H1 (cell line): ENCODE measurements around the gene STEAP4. TPM values are rescaled to one million over a fixed set of nuclear protein-coding genes. Genes with fewer than 3 reads are reported as not detected.

Experiments used
- EP300 ChIP-seq, 2 experiments: IDR thresholded peaks; 1 replicate in 1 of 2; 2 replicates in 1 of 2; pipeline ENCODE4 v1.6.1; 2011 to 2012; ENCODE audit warnings: low read depth in 2 of 2, low read length in 2 of 2, mild to moderate bottlenecking in 2 of 2, borderline replicate concordance in 1 of 2, inconsistent platforms in 1 of 2, moderate library complexity in 1 of 2
- KDM1A ChIP-seq: fragments of 200-600, 300-600 bp; sonication (generic); IDR thresholded peaks from 2 replicates; pipeline ENCODE4 v1.7.1; 2016; ENCODE audit warnings: mild to moderate bottlenecking, low read length, borderline replicate concordance
- POLR2AphosphoS5 ChIP-seq: IDR thresholded peaks from 2 replicates; pipeline ENCODE4 v1.6.1; 2011; ENCODE audit warnings: low read depth, low read length
- RBBP5 ChIP-seq: IDR thresholded peaks from 2 replicates; pipeline ENCODE4 v1.7.1; 2012; ENCODE audit warnings: low read depth, mild to moderate bottlenecking, inconsistent platforms, low read length, moderate library complexity, borderline replicate concordance
- RFX5 ChIP-seq: IDR thresholded peaks from 2 replicates; pipeline ENCODE4 v1.6.1; 2011; ENCODE audit warnings: low read depth, low read length, improper control_type of control experiment, borderline replicate concordance
- TCF12 ChIP-seq: IDR thresholded peaks from 2 replicates; pipeline ENCODE4 v1.6.1; 2011; ENCODE audit warnings: low read depth, mild to moderate bottlenecking, low read length
- polyA plus RNA-seq, 7 experiments: library from polyadenylated mRNA; depleted of rRNA in 3 of 7; stranded (reverse) in 5 of 7; unstranded in 2 of 7; fragments of >200 nt in 5 of 7; fragments of 200-250 nt in 2 of 7; gene quantifications; 1 replicate in 5 of 7; 2 replicates in 1 of 7; 4 replicates in 1 of 7; pipeline versions ENCODE4 v1.2.1 to v1.2.3, GENCODE V29; 2011 to 2013; ENCODE audit warnings: missing spikeins in 2 of 7, mixed read lengths in 2 of 7
- total RNA-seq: library from RNA; stranded (reverse); fragmentation: NEBNext Ultra II Directional; extraction: Animal tissue kit (Norgen Biotek cat#: 25700); gene quantifications from 2 replicates; pipeline ENCODE4 v1.2.1, GENCODE V29; 2021
- TF ChIP-seq, protein P1 (sequence below): fragments of 300-600 bp; sonication (generic); IDR thresholded peaks from 2 replicates; pipeline ENCODE4 v1.7.1; 2012; ENCODE audit warnings: low read length, moderate library complexity, mild to moderate bottlenecking, inconsistent platforms; ENCODE audit not compliant: insufficient replicate concordance
- TF ChIP-seq, protein P2 (sequence below): IDR thresholded peaks from 2 replicates; pipeline ENCODE4 v1.6.1; 2012; ENCODE audit warnings: low read length, inconsistent platforms
- TF ChIP-seq, protein P3 (sequence below): IDR thresholded peaks from 2 replicates; pipeline ENCODE4 v1.6.1; 2011; ENCODE audit warnings: low read depth, mild to moderate bottlenecking, low read length; ENCODE audit not compliant: insufficient read depth

STEAP4 gene
- total and polyA plus RNA-seq, 2 of the 8 experiments (the other 6 are each of a cell fraction or from before 2014, with no cell fraction given): under 0.01 TPM; not detected in 1

DNA sequence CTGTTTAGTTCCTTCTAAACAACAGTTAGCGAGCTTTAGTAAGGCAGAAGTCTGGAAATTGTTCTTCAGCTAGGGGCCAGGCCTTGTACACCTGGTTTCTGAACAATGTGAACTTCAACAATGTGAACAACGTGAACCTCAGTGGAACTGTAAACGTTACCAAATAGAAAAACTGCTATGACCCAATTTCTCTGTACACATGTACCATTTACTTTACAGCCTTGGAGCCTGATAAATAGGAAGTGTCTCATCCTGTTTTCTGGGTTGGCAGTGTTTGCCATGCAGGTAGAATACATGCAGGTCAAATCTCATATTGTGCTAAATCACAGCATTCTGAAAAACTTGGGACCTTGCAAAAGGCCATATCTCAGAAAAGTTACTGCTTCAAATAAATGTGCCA is 1.6 kb downstream of the STEAP4 start (continued):
- TF ChIP-seq, protein P1, sequence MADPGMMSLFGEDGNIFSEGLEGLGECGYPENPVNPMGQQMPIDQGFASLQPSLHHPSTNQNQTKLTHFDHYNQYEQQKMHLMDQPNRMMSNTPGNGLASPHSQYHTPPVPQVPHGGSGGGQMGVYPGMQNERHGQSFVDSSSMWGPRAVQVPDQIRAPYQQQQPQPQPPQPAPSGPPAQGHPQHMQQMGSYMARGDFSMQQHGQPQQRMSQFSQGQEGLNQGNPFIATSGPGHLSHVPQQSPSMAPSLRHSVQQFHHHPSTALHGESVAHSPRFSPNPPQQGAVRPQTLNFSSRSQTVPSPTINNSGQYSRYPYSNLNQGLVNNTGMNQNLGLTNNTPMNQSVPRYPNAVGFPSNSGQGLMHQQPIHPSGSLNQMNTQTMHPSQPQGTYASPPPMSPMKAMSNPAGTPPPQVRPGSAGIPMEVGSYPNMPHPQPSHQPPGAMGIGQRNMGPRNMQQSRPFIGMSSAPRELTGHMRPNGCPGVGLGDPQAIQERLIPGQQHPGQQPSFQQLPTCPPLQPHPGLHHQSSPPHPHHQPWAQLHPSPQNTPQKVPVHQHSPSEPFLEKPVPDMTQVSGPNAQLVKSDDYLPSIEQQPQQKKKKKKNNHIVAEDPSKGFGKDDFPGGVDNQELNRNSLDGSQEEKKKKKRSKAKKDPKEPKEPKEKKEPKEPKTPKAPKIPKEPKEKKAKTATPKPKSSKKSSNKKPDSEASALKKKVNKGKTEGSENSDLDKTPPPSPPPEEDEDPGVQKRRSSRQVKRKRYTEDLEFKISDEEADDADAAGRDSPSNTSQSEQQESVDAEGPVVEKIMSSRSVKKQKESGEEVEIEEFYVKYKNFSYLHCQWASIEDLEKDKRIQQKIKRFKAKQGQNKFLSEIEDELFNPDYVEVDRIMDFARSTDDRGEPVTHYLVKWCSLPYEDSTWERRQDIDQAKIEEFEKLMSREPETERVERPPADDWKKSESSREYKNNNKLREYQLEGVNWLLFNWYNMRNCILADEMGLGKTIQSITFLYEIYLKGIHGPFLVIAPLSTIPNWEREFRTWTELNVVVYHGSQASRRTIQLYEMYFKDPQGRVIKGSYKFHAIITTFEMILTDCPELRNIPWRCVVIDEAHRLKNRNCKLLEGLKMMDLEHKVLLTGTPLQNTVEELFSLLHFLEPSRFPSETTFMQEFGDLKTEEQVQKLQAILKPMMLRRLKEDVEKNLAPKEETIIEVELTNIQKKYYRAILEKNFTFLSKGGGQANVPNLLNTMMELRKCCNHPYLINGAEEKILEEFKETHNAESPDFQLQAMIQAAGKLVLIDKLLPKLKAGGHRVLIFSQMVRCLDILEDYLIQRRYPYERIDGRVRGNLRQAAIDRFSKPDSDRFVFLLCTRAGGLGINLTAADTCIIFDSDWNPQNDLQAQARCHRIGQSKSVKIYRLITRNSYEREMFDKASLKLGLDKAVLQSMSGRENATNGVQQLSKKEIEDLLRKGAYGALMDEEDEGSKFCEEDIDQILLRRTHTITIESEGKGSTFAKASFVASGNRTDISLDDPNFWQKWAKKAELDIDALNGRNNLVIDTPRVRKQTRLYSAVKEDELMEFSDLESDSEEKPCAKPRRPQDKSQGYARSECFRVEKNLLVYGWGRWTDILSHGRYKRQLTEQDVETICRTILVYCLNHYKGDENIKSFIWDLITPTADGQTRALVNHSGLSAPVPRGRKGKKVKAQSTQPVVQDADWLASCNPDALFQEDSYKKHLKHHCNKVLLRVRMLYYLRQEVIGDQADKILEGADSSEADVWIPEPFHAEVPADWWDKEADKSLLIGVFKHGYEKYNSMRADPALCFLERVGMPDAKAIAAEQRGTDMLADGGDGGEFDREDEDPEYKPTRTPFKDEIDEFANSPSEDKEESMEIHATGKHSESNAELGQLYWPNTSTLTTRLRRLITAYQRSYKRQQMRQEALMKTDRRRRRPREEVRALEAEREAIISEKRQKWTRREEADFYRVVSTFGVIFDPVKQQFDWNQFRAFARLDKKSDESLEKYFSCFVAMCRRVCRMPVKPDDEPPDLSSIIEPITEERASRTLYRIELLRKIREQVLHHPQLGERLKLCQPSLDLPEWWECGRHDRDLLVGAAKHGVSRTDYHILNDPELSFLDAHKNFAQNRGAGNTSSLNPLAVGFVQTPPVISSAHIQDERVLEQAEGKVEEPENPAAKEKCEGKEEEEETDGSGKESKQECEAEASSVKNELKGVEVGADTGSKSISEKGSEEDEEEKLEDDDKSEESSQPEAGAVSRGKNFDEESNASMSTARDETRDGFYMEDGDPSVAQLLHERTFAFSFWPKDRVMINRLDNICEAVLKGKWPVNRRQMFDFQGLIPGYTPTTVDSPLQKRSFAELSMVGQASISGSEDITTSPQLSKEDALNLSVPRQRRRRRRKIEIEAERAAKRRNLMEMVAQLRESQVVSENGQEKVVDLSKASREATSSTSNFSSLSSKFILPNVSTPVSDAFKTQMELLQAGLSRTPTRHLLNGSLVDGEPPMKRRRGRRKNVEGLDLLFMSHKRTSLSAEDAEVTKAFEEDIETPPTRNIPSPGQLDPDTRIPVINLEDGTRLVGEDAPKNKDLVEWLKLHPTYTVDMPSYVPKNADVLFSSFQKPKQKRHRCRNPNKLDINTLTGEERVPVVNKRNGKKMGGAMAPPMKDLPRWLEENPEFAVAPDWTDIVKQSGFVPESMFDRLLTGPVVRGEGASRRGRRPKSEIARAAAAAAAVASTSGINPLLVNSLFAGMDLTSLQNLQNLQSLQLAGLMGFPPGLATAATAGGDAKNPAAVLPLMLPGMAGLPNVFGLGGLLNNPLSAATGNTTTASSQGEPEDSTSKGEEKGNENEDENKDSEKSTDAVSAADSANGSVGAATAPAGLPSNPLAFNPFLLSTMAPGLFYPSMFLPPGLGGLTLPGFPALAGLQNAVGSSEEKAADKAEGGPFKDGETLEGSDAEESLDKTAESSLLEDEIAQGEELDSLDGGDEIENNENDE: no peak
- TF ChIP-seq KDM1A (no peak), POLR2AphosphoS5 (no peak), TCF12 (no peak), EP300 (IDR thresholded peaks at IDR 0.05; ENCODE audit: borderline replicate concordance in 1 of 2, low read depth in 2 of 2, low read length in 2 of 2) (no peak), RBBP5 (no peak), RFX5 (no peak)
- TF ChIP-seq, protein P2, sequence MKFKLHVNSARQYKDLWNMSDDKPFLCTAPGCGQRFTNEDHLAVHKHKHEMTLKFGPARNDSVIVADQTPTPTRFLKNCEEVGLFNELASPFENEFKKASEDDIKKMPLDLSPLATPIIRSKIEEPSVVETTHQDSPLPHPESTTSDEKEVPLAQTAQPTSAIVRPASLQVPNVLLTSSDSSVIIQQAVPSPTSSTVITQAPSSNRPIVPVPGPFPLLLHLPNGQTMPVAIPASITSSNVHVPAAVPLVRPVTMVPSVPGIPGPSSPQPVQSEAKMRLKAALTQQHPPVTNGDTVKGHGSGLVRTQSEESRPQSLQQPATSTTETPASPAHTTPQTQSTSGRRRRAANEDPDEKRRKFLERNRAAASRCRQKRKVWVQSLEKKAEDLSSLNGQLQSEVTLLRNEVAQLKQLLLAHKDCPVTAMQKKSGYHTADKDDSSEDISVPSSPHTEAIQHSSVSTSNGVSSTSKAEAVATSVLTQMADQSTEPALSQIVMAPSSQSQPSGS: no peak
- TF ChIP-seq, protein P3, sequence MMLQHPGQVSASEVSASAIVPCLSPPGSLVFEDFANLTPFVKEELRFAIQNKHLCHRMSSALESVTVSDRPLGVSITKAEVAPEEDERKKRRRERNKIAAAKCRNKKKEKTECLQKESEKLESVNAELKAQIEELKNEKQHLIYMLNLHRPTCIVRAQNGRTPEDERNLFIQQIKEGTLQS: no peak
